OCI-LY3 (cell line): ENCODE data around the gene RAP1GDS1.

ENCODE experiments used
- H2AFZ ChIP-seq: fragments of 200-600, 300-600 bp; shearing (Covaris generic); 2 replicates; pipeline ENCODE4 v1.6.0; 2014; ENCODE audit warnings: antibody characterized with exemption, low read depth, low read length
- H3K27ac ChIP-seq: fragments of 200-600, 300-600 bp; sonication (generic); 2 replicates; pipeline ENCODE4 v1.5.1; 2014; ENCODE audit warnings: mild to moderate bottlenecking, low read length, moderate library complexity, mixed read lengths
- H3K27me3 ChIP-seq: fragments of 200-600, 300-600 bp; sonication (generic); 2 replicates; pipeline ENCODE4 v1.6.1; 2014; ENCODE audit warnings: low read depth, low read length, mixed read lengths
- H3K36me3 ChIP-seq: fragments of 200-600, 300-600 bp; sonication (generic); replicated peaks from 2 replicates; pipeline ENCODE3; 2014; ENCODE audit warnings: low read depth, low read length, mixed read lengths
- H3K4me1 ChIP-seq: fragments of 300-600, 200-600 bp; sonication (generic); 2 replicates; pipeline ENCODE4 v1.6.1; 2014; ENCODE audit warnings: low read length, mixed read lengths
- H3K4me2 ChIP-seq: fragments of 200-600, 300-600 bp; sonication (generic); 2 replicates; pipeline ENCODE4 v1.6.1; 2014; ENCODE audit warnings: low read length, mixed read lengths
- H3K4me3 ChIP-seq: fragments of 300-600, 200-600 bp; sonication (generic); 2 replicates; pipeline ENCODE4 v1.5.1; 2014; ENCODE audit warnings: antibody characterized with exemption, mild to moderate bottlenecking, low read length, moderate library complexity
- H3K79me2 ChIP-seq: fragments of 300-600, 200-600 bp; shearing (Covaris generic); 2 replicates; pipeline ENCODE4 v1.6.1; 2014; ENCODE audit warnings: mild to moderate bottlenecking, low read length, mixed read lengths
- H3K9ac ChIP-seq: fragments of 300-600, 200-600 bp; shearing (Covaris generic); 2 replicates; pipeline ENCODE4 v1.6.0; 2014; ENCODE audit warnings: mild to moderate bottlenecking, low read length, moderate library complexity
- H3K9me3 ChIP-seq: fragments of 200-600, 300-600 bp; shearing (Covaris generic); 2 replicates; pipeline ENCODE4 v1.6.1; 2014; ENCODE audit warnings: low read length, mixed read lengths; ENCODE audit not compliant: insufficient read depth
- H4K20me1 ChIP-seq: fragments of 200-600, 300-600 bp; sonication (generic); 2 replicates; pipeline ENCODE4 v1.6.1; 2016; ENCODE audit warnings: low read length, mixed read lengths; ENCODE audit not compliant: insufficient read depth
- EZH2phosphoT487 ChIP-seq: fragments of 200-600 bp; shearing (Covaris generic); IDR thresholded peaks from 2 replicates; pipeline ENCODE4 v1.6.1; 2018; ENCODE audit warnings: antibody characterized with exemption, mixed run types, low read depth
- TF ChIP-seq, protein P1 (sequence below): fragments of 200-600, 300-600 bp; sonication (generic); IDR thresholded peaks from 2 replicates; pipeline ENCODE4 v1.5.1; 2014; ENCODE audit warnings: antibody characterized with exemption, low read length, low read depth

The RAP1GDS1 gene

DNA sequence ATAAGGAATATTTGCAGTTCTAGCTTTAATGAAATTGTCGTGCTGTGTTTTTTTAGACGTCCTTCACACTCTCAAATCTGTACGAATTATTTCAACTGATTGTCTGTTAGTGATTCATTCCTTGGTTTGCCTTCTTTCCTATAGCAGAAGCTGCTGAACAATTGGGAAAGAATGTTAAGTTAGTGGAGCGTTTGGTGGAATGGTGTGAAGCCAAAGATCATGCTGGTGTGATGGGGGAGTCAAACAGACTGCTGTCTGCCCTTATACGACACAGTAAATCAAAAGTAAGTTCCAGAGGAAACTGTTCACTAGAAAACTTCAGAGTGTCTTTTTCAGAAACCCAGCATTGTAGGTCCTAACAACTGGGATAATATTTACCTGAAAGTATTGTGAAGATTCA is 159.9 kb downstream of the RAP1GDS1 start:
- TF ChIP-seq, protein P1, sequence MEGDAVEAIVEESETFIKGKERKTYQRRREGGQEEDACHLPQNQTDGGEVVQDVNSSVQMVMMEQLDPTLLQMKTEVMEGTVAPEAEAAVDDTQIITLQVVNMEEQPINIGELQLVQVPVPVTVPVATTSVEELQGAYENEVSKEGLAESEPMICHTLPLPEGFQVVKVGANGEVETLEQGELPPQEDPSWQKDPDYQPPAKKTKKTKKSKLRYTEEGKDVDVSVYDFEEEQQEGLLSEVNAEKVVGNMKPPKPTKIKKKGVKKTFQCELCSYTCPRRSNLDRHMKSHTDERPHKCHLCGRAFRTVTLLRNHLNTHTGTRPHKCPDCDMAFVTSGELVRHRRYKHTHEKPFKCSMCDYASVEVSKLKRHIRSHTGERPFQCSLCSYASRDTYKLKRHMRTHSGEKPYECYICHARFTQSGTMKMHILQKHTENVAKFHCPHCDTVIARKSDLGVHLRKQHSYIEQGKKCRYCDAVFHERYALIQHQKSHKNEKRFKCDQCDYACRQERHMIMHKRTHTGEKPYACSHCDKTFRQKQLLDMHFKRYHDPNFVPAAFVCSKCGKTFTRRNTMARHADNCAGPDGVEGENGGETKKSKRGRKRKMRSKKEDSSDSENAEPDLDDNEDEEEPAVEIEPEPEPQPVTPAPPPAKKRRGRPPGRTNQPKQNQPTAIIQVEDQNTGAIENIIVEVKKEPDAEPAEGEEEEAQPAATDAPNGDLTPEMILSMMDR, result no peak
- no peak for TF ChIP-seq EZH2phosphoT487
- Histone ChIP-seq H3K27ac (no peak overlapping the region), H3K36me3 (peaks cover 37% of the 10 kb centered on the region), H3K79me2 (no peaks in the 10 kb centered on the region), H2AFZ (no peak overlapping the region), H3K4me1 (no peaks in the 10 kb centered on the region), H4K20me1 (no peaks in the 10 kb centered on the region), H3K27me3 (no peaks in the 10 kb centered on the region), H3K4me2 (no peak overlapping the region), H3K4me3 (no peak overlapping the region), H3K9ac (no peak overlapping the region), H3K9me3 (no peaks in the 10 kb centered on the region)

DNA sequence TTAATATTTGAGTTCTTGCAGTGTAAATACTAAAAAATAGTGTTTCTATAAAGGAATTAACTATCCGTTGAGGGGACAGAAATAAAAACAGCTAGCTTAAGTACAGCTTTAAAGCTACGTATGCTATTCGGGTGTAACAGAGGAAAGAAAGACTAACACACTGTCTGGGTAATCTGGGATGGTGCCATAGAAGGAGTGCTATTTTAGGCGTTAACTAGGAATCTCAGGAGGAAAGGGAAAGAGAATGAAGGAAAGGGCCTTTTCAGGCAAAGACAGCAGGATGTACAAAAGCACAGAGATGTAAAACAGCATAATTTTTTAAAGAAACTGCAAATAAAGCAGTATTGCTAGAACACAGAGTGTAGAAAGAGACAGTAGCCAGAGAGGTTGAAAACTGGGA is 161.8 kb downstream of the RAP1GDS1 start:
- no peak overlapping the region for H3K4me2 ChIP-seq
- TF ChIP-seq, protein P1, result no peak
- no peak for TF ChIP-seq EZH2phosphoT487

DNA sequence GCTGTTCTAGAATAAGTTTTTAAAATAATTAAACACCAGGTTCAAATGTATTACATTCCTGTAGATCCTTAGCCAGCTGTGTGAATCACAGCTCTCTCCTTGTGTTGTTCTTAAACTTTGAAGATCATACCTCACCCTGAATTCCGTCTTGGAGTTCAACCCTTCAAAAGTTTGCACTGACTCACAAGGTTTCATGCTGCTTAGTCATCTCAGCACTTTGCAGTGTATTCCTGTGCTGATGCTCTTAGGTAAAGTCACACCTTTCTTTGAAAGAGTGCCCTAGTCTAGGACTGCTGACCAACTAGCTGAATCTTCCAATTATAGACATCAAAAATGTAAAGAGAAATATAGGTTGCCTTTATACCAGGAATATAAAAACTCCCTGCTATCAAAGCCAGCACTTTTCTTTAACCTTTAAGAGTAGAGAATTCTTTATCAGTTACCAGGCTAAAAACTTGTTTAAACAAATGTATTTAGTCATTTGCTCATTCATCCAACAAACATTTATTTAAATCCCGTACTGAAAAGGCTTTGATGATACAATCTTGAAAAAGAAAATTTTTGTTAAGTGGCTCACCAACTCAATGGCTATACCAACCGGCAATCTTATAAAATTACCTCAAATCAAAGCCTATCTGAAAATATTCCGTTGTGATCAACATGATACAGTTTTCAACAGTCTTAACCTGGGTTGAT is 169.7 kb downstream of the RAP1GDS1 start:
- H3K9ac ChIP-seq, result no peak overlapping the region
- H3K4me2 ChIP-seq, result no peak overlapping the region
- H3K27ac ChIP-seq, result no peak overlapping the region
- no peak overlapping the region for H3K4me3 ChIP-seq
- peaks cover 10% of the 10 kb centered on the region for H3K36me3 ChIP-seq
- no peaks in the 10 kb centered on the region for H4K20me1 ChIP-seq
- no peak overlapping the region for H2AFZ ChIP-seq
- no peaks in the 10 kb centered on the region for H3K4me1 ChIP-seq
- H3K27me3 ChIP-seq, result no peaks in the 10 kb centered on the region
- TF ChIP-seq, protein P1, result no peak
- TF ChIP-seq EZH2phosphoT487, result no peak
- H3K79me2 ChIP-seq, result no peaks in the 10 kb centered on the region
- no peaks in the 10 kb centered on the region for H3K9me3 ChIP-seq

More for the DNA sequence above, 161.8 kb downstream of the RAP1GDS1 start:
- Histone ChIP-seq H3K9me3 (no peaks in the 10 kb centered on the region), H3K9ac (no peak overlapping the region), H3K79me2 (no peaks in the 10 kb centered on the region), H2AFZ (no peak overlapping the region), H3K4me3 (no peak overlapping the region), H3K4me1 (no peaks in the 10 kb centered on the region), H3K27me3 (no peaks in the 10 kb centered on the region), H3K36me3 (peaks cover 29% of the 10 kb centered on the region), H3K27ac (no peak overlapping the region), H4K20me1 (no peaks in the 10 kb centered on the region)

DNA sequence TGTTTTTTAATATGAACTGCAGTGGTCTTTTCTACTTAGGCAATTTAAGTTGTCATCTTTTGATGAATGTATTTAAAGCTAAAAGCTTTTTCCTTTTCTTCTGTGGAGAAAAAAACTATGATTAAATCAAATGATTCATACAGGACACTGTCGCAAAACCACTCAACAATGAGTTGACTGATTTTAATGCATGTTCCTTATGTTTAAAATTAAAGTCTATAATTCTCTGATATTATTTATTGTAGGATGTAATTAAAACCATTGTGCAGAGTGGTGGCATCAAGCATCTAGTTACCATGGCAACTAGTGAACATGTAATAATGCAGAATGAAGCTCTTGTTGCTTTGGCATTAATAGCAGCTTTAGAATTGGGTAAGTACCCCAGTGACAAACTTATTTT is 172.5 kb downstream of the RAP1GDS1 start:
- no peak for TF ChIP-seq EZH2phosphoT487
- TF ChIP-seq, protein P1, result no peak
- Histone ChIP-seq H2AFZ (no peak overlapping the region), H3K9ac (no peak overlapping the region), H3K4me2 (no peak overlapping the region), H3K79me2 (no peaks in the 10 kb centered on the region), H3K4me3 (no peak overlapping the region), H3K27ac (no peak overlapping the region), H4K20me1 (no peaks in the 10 kb centered on the region), H3K4me1 (no peaks in the 10 kb centered on the region), H3K9me3 (no peaks in the 10 kb centered on the region), H3K27me3 (no peaks in the 10 kb centered on the region), H3K36me3 (peaks cover 19% of the 10 kb centered on the region)
